ENCODE data around the gene POLH.
"Not testable (repeated sequence)": the region's sequence is repeated elsewhere in the genome, so short reads cannot be mapped to it uniquely, and the experiment has no call there.

The POLH gene

GRCh38 chr6:43608310-43608763 lies 32.4 kb downstream of the POLH start:
- no peak for DNase-seq

GRCh38 chr6:43608807-43609206 lies 32.8 kb downstream of the POLH start:
- DNase-seq = no peak

- DNase-seq = no peak
Measured at GRCh38 chr6:43609402-43609801, 33.4 kb downstream of the POLH start.

GRCh38 chr6:43610431-43610830 lies 34.4 kb downstream of the POLH start:
- DNase-seq = no peak

- no peak for DNase-seq
Measured at GRCh38 chr6:43613721-43614395, 37.9 kb downstream of the POLH start.

GRCh38 chr6:43614396-43614730 lies 38.4 kb downstream of the POLH start:
- no peak for DNase-seq

GRCh38 chr6:43616725-43617472 lies 40.9 kb downstream of the POLH start:
- no peak for DNase-seq

- DNase-seq = no peak
Measured at GRCh38 chr6:43621078-43621835, 45.3 kb downstream of the POLH start.

GRCh38 chr6:43621836-43622180 lies 45.8 kb downstream of the POLH start:
- no peak for DNase-seq

- no peak for DNase-seq
Measured at GRCh38 chr6:43622541-43622940, 46.6 kb downstream of the POLH start.

- no peak for DNase-seq
Measured at GRCh38 chr6:43623880-43624785, 48.1 kb downstream of the POLH start.

- no peak for DNase-seq
Measured at GRCh38 chr6:43624786-43625288, 48.9 kb downstream of the POLH start.

- DNase-seq = no peak
Measured at GRCh38 chr6:43625393-43625992, 49.5 kb downstream of the POLH start.

GRCh38 chr6:43627008-43627825 lies 51.2 kb downstream of the POLH start:
- DNase-seq = peak; percentile 59

GRCh38 chr6:43628393-43629103 lies 52.6 kb downstream of the POLH start:
- DNase-seq = peak; percentile 53

GRCh38 chr6:43629104-43629504 lies 53.1 kb downstream of the POLH start, which contains the start of gene GTPBP2:
GTPBP2 (minus strand) TSS chr6:43629264; CDS start chr6:43629162, 102 bp downstream.
- peak; percentile 96 for DNase-seq

GRCh38 chr6:43629505-43630300 lies 53.7 kb downstream of the POLH start:
- DNase-seq = peak; percentile 93

- no peak for DNase-seq
Measured at GRCh38 chr6:43630980-43631619, 55.1 kb downstream of the POLH start.

GRCh38 chr6:43633002-43633401 lies 57.0 kb downstream of the POLH start:
- DNase-seq = not testable (repeated sequence)

Data from CD4-positive, alpha-beta T cell treated with Interleukin-15 for 1 hour (primary cell).